Activated naive CD8-positive, alpha-beta T cell treated with anti-CD3 and anti-CD28 coated beads, Interleukin-2, amount 10 ng/mL, durations not matched to agents 7 days and 5 days (primary cell): ENCODE measurements around the gene SGCG. TPM values are rescaled to one million over a fixed set of nuclear protein-coding genes. Genes with fewer than 3 reads are reported as not detected.
"Not testable (repeated sequence)": the region's sequence is repeated elsewhere in the genome, so short reads cannot be mapped to it uniquely, and the experiment has no call there.

ENCODE experiments used
- ATAC-seq: fragments of 150-1000 bp; cut with Tn5 transposase; one replicate; pipeline ENCODE4 v1.10.0; 2021; ENCODE audit warnings: low read depth, moderate library complexity
- POLR2A ChIA-PET: fragments of 350-600 bp; sonication (Branson Sonifier 250); formaldehyde crosslinking; loops from one replicate; lab custom pipeline; 2021; ENCODE audit warnings: antibody characterized with exemption; lab: Charles Lee
- DNase-seq: peaks from one replicate; pipeline ENCODE4 v3.0.0; 2021
- H3K27ac Mint-ChIP-seq: one replicate; pipeline ENCODE4 v1.8.0; 2022; ENCODE audit warnings: mild to moderate bottlenecking, mixed read lengths
- H3K27me3 Mint-ChIP-seq: one replicate; pipeline ENCODE4 v1.8.0; 2022; ENCODE audit warnings: mild to moderate bottlenecking, moderate library complexity, mixed read lengths
- H3K36me3 Mint-ChIP-seq: one replicate; pipeline ENCODE4 v1.8.0; 2021; ENCODE audit warnings: mild to moderate bottlenecking, mixed read lengths
- H3K4me1 Mint-ChIP-seq: one replicate; pipeline ENCODE4 v1.8.0; 2021; ENCODE audit warnings: mixed read lengths
- H3K4me3 Mint-ChIP-seq: one replicate; pipeline ENCODE4 v1.8.0; 2022; ENCODE audit warnings: mild to moderate bottlenecking, moderate library complexity, mixed read lengths
- H3K9me3 Mint-ChIP-seq: one replicate; pipeline ENCODE4 v1.8.0; 2021; ENCODE audit warnings: mixed read lengths
- total RNA-seq, 2 experiments: library from RNA; stranded (reverse); gene quantifications; one replicate each; pipeline ENCODE4 v1.2.3, GENCODE V29; 2021

The SGCG gene, protein sequence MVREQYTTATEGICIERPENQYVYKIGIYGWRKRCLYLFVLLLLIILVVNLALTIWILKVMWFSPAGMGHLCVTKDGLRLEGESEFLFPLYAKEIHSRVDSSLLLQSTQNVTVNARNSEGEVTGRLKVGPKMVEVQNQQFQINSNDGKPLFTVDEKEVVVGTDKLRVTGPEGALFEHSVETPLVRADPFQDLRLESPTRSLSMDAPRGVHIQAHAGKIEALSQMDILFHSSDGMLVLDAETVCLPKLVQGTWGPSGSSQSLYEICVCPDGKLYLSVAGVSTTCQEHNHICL
- not detected for total RNA-seq

DNA sequence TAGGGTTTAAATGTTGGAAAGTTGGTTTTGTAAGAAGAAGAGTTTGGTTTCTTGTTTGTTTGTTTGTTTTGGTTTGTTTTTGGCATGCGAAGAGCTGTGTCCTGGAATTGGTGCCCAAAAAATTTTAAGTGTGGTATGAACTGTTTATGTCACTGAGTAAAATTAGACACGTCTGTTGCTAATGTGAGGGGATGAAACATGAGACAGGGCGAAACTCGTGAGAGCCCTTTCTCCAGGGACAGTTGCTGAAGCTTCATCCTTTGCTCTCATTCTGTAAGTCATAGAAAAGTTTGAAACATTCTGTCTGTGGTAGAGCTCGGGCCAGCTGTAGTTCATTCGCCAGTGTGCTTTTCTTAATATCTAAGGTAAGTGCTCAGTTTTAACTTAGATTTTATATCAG lies at the start of gene SGCG:
SGCG (plus strand) TSS at position 269 of the 400 bp plus-strand sequence. CDS start 22,716 bp downstream, outside the sequence.
- Mint-ChIP-seq H3K27ac (no peak within 1 kb of the TSS), H3K4me1 (no peaks in the 10 kb centered on the region), H3K4me3 (no peak within 1 kb of the TSS), H3K36me3 (no peaks in the 10 kb centered on the region), H3K9me3 (no peaks in the 10 kb centered on the region), H3K27me3 (peaks cover 4% of the 10 kb centered on the region)
- no peak for DNase-seq
- POLR2A ChIA-PET = no interaction called here
- ATAC-seq = no peak

DNA sequence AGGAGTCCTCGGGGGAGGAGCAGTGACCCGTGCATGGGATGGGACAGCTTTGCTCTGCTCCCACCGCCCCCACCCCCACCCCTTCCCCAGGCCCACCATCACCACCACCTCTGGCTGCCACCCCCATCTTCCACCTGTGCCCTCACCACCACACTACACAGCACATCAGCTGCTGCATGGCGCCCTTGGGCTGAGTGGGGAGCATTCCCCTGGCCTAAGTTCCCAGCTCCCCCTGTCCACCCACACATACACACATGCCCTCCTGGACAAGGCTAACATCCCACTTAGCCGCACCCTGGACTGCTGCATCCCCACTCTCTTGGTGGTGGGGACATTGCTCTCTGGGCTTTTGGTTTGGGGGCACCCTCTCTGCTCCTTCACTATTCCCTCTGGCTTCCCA lies 46.2 kb upstream of the SGCG start:
- Mint-ChIP-seq H3K9me3 (no peaks in the 10 kb centered on the region), H3K4me1 (no peaks in the 10 kb centered on the region), H3K27ac (no peak overlapping the region), H3K4me3 (no peak overlapping the region), H3K27me3 (no peaks in the 10 kb centered on the region), H3K36me3 (no peaks in the 10 kb centered on the region)
- POLR2A ChIA-PET = no interaction called here
- ATAC-seq (no peak), DNase-seq (no peak)

GRCh38 chr13:23140492-23140891 lies 40.3 kb upstream of the SGCG start:
- POLR2A ChIA-PET = no interaction called here
- Mint-ChIP-seq H3K27ac (no peak overlapping the region), H3K4me3 (no peak overlapping the region), H3K36me3 (no peaks in the 10 kb centered on the region), H3K9me3 (no peaks in the 10 kb centered on the region), H3K27me3 (peaks cover 3% of the 10 kb centered on the region), H3K4me1 (no peaks in the 10 kb centered on the region)
- DNase-seq = no peak
- no peak for ATAC-seq

- POLR2A ChIA-PET = no interaction called here
Measured at GRCh38 chr13:23141964-23142363, 38.8 kb upstream of the SGCG start.

GRCh38 chr13:23142607-23143006 lies 38.2 kb upstream of the SGCG start:
- ATAC-seq, H3K4me3 Mint-ChIP-seq, H3K27me3 Mint-ChIP-seq, POLR2A ChIA-PET, H3K36me3 Mint-ChIP-seq, H3K4me1 Mint-ChIP-seq, DNase-seq, H3K9me3 Mint-ChIP-seq, H3K27ac Mint-ChIP-seq: not testable (repeated sequence)

More at GRCh38 chr13:23141964-23142363, 38.8 kb upstream of the SGCG start:
- no peaks in the 10 kb centered on the region for H3K36me3 Mint-ChIP-seq
- no peaks in the 10 kb centered on the region for H3K9me3 Mint-ChIP-seq
- ATAC-seq (no peak), DNase-seq (no peak)
- no peak overlapping the region for H3K4me3 Mint-ChIP-seq
- H3K27me3 Mint-ChIP-seq = peaks cover 3% of the 10 kb centered on the region
- no peak overlapping the region for H3K27ac Mint-ChIP-seq
- no peaks in the 10 kb centered on the region for H3K4me1 Mint-ChIP-seq

- ATAC-seq (no peak), DNase-seq (no peak)
- Mint-ChIP-seq H3K36me3 (no peaks in the 10 kb centered on the region), H3K9me3 (no peaks in the 10 kb centered on the region), H3K4me3 (no peak overlapping the region), H3K27me3 (peaks cover 3% of the 10 kb centered on the region), H3K27ac (no peak overlapping the region), H3K4me1 (no peaks in the 10 kb centered on the region)
- POLR2A ChIA-PET = no interaction called here
Measured at GRCh38 chr13:23144431-23144830, 36.3 kb upstream of the SGCG start.

- POLR2A ChIA-PET = no interaction called here
- ATAC-seq = no peak
- Mint-ChIP-seq H3K27ac (no peak overlapping the region), H3K36me3 (no peaks in the 10 kb centered on the region), H3K9me3 (no peaks in the 10 kb centered on the region), H3K27me3 (peaks cover 5% of the 10 kb centered on the region), H3K4me1 (no peaks in the 10 kb centered on the region), H3K4me3 (no peak overlapping the region)
- no peak for DNase-seq
Measured at GRCh38 chr13:23146006-23146405, 34.8 kb upstream of the SGCG start.

GRCh38 chr13:23146811-23147625 lies 33.8 kb upstream of the SGCG start:
- Mint-ChIP-seq H3K4me3 (no peak overlapping the region), H3K27ac (no peak overlapping the region), H3K9me3 (no peaks in the 10 kb centered on the region), H3K36me3 (no peaks in the 10 kb centered on the region), H3K4me1 (no peaks in the 10 kb centered on the region), H3K27me3 (peaks cover 5% of the 10 kb centered on the region)
- DNase-seq = no peak
- POLR2A ChIA-PET = no interaction called here
- no peak for ATAC-seq

GRCh38 chr13:23147827-23148226 lies 33.0 kb upstream of the SGCG start:
- H3K27me3 Mint-ChIP-seq = peaks cover 5% of the 10 kb centered on the region
- DNase-seq (no peak), ATAC-seq (no peak)
- H3K9me3 Mint-ChIP-seq = no peaks in the 10 kb centered on the region
- H3K4me1 Mint-ChIP-seq = no peaks in the 10 kb centered on the region
- no peak overlapping the region for H3K4me3 Mint-ChIP-seq
- no peaks in the 10 kb centered on the region for H3K36me3 Mint-ChIP-seq
- POLR2A ChIA-PET = no interaction called here
- H3K27ac Mint-ChIP-seq = no peak overlapping the region

- peaks cover 7% of the 10 kb centered on the region for H3K4me1 Mint-ChIP-seq
- POLR2A ChIA-PET = no interaction called here
- no peaks in the 10 kb centered on the region for H3K36me3 Mint-ChIP-seq
- ATAC-seq (no peak), DNase-seq (no peak)
- no peak overlapping the region for H3K4me3 Mint-ChIP-seq
- H3K27ac Mint-ChIP-seq = no peak overlapping the region
- H3K27me3 Mint-ChIP-seq = peaks cover 24% of the 10 kb centered on the region
- H3K9me3 Mint-ChIP-seq = peaks cover 3% of the 10 kb centered on the region
Measured at GRCh38 chr13:23157781-23158180, 23.0 kb upstream of the SGCG start.

DNA sequence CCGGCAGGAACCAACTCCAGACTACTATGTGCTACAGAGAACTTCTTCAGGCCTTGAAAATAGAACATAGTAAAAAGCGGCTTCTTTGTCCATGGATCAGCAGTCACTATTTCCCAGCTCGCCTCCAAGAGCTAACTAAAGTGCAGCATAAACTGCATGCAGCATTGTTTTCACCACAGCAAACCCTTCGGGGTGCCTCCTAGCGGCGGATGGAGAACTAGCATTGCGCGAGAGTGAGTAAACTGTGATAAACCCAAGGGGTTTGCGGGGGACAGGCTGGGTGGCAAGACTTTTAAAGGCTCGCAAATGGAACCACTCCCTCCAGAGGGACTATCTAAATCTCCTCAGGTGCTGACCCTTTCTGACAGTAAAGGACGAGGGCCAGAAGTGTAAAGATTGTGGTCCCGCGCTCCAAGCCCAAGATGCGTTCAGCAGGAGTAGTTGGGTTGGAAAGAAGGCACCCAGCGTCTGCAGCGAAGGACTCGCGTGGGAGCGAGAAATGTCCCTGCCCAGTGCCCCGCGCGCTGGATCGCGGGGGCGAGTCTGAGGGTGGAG lies 21.5 kb upstream of the SGCG start:
- Mint-ChIP-seq H3K4me1 (peaks cover 7% of the 10 kb centered on the region), H3K4me3 (peak overlapping the region; percentile 25), H3K27ac (no peak overlapping the region), H3K36me3 (no peaks in the 10 kb centered on the region), H3K9me3 (no peaks in the 10 kb centered on the region), H3K27me3 (peaks cover 24% of the 10 kb centered on the region)
- DNase-seq (peak; percentile 34), ATAC-seq (no peak)
- POLR2A ChIA-PET = no interaction called here

DNA sequence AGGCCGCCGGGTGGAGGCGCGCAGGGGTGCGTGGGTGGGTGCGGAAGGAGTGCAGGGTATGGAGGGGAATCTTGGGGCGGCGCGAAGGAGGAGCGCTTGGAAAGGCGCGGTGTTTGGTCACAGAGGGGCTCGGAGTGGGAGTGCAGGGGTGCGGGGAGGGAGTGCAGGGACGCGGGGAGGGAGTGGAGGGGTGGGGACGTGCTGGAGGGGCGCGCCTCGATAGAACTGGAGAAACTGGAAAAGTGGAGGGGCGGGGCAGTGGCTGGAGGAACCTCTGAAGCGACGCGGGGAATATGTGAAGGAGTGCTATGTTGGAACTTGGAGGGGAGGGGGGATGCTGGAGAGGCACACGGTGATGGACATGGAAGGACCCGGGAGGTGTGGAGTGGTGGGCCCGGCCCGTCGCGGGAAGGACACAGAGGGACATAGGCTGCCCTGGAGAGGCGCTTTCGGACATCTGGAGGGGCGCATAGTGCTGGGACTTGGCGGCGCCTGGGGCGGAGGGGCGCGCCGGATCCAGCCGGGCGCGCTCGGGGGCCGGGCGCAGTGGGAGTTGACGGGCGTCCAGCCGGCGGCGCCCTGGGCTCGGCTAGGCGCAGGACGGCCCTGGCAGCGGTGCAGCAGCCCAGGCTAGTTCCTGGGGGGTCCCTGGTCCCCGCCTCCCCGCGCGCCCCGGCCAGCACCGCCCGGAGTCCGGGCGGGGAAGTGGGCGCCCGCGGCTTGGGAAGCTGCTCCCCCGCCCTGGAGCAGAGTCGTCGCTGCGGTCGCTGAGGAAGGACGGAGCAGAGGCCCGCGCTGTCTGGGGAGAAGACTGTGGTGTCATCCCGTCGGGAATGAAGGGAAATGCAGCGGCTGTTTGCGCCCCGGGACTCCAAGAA lies 20.8 kb upstream of the SGCG start:
- Mint-ChIP-seq H3K36me3 (no peaks in the 10 kb centered on the region), H3K9me3 (no peaks in the 10 kb centered on the region), H3K27me3 (peaks cover 27% of the 10 kb centered on the region), H3K27ac (no peak overlapping the region), H3K4me1 (peaks cover 7% of the 10 kb centered on the region), H3K4me3 (peak overlapping the region; percentile 25)
- DNase-seq (no peak), ATAC-seq (no peak)
- POLR2A ChIA-PET = no interaction called here
